GF-D8 (cell line): Measurements from ENCODE around the gene TERT.
"Not testable (repeated sequence)": the region's sequence is repeated elsewhere in the genome, so short reads cannot be mapped to it uniquely, and the experiment has no call there.

Experiments used
- DNase-seq: peaks from one replicate; lab custom pipeline; 2025; lab: John Stamatoyannopoulos, UW

The TERT gene

GRCh38 chr5:1330847-1331831, 36.3 kb upstream of the TERT start:
- DNase-seq = no peak

GRCh38 chr5:1330146-1330846, 35.4 kb upstream of the TERT start:
- DNase-seq = no peak

GRCh38 chr5:1329111-1329579, 34.3 kb upstream of the TERT start:
- no peak for DNase-seq

GRCh38 chr5:1328237-1329110, 33.6 kb upstream of the TERT start:
- DNase-seq = not testable (repeated sequence)

- DNase-seq = not testable (repeated sequence)
Measured at GRCh38 chr5:1326901-1327756, 32.3 kb upstream of the TERT start.

GRCh38 chr5:1326532-1326875, 31.6 kb upstream of the TERT start:
- DNase-seq = not testable (repeated sequence)

GRCh38 chr5:1325870-1326531, 31.1 kb upstream of the TERT start:
- DNase-seq = no peak

- no peak for DNase-seq
Measured at GRCh38 chr5:1325191-1325741, 30.4 kb upstream of the TERT start.

- no peak for DNase-seq
Measured at GRCh38 chr5:1324719-1325190, 29.9 kb upstream of the TERT start.

- no peak for DNase-seq
Measured at GRCh38 chr5:1324301-1324700, 29.4 kb upstream of the TERT start.

GRCh38 chr5:1323803-1324173, 28.9 kb upstream of the TERT start:
- no peak for DNase-seq

- no peak for DNase-seq
Measured at GRCh38 chr5:1322955-1323802, 28.3 kb upstream of the TERT start.

GRCh38 chr5:1322036-1322900, 27.4 kb upstream of the TERT start:
- no peak for DNase-seq

- DNase-seq = no peak
Measured at GRCh38 chr5:1321576-1321975, 26.7 kb upstream of the TERT start.

- DNase-seq = no peak
Measured at GRCh38 chr5:1320436-1321344, 25.8 kb upstream of the TERT start.

- no peak for DNase-seq
Measured at GRCh38 chr5:1319436-1320256, 24.8 kb upstream of the TERT start.
